Gastrocnemius medialis (tissue), 4 donors: ENCODE results near the gene FMN2.

Source experiments
- CTCF ChIP-seq, 5 experiments: fragments of 450-650 bp in 3 of 5; fragments of 200-600 bp in 2 of 5; sonication (generic) in 2 of 5; IDR thresholded peaks in 4 of 5; conservative IDR thresholded peaks in 1 of 5; 1 replicate in 4 of 5; 2 replicates in 1 of 5; pipeline ENCODE4 v1.5.1; 2016 to 2019; ENCODE audit warnings: antibody characterized with exemption in 5 of 5, mild to moderate bottlenecking in 3 of 5, moderate library complexity in 3 of 5
- POLR2A ChIP-seq, 2 donors: fragments of 450-650 bp; IDR thresholded peaks; one replicate each; pipeline ENCODE4 v1.6.1; 2017; ENCODE audit warnings: antibody characterized with exemption in 2 of 2, mild to moderate bottlenecking in 2 of 2, moderate library complexity in 2 of 2

- TF ChIP-seq CTCF (IDR thresholded peaks at IDR 0.05 in 4 of 5, conservative IDR thresholded peaks at IDR 0.05 in 1 of 5) (no peak), POLR2A (IDR thresholded peaks at IDR 0.05) (no peak)
These were observed 13.0 kb downstream of the FMN2 start for GRCh38 chr1:240104672-240105071.
